H9 (cell line): ENCODE measurements around the gene MAGEA4. TPM values are rescaled to one million over a fixed set of nuclear protein-coding genes. Genes with fewer than 3 reads are reported as not detected.

ENCODE experiments used
- DNase-seq: peaks from one replicate; pipeline ENCODE4 v3.0.0-alpha.2; 2017
- H2AFZ ChIP-seq: one replicate; pipeline ENCODE4 v1.6.1; 2013; ENCODE audit warnings: mild to moderate bottlenecking, low read length, control low read depth, moderate library complexity
- H2AK5ac ChIP-seq: 2 replicates; pipeline ENCODE4 v1.6.1; 2013; ENCODE audit warnings: low read length, control low read depth, mixed read lengths; ENCODE audit not compliant: insufficient read length
- H2BK120ac ChIP-seq: one replicate; pipeline ENCODE4 v1.6.1; 2013; ENCODE audit warnings: low read depth, mild to moderate bottlenecking, low read length, control low read depth, inconsistent platforms; ENCODE audit not compliant: poor library complexity, severe bottlenecking
- H2BK12ac ChIP-seq: 2 replicates; pipeline ENCODE4 v1.6.1; 2013; ENCODE audit warnings: low read length, control low read depth, mixed read lengths, low read depth; ENCODE audit not compliant: insufficient read length
- H2BK15ac ChIP-seq: 2 replicates; pipeline ENCODE4 v1.6.1; 2013; ENCODE audit warnings: low read depth, low read length, control low read depth
- H2BK20ac ChIP-seq: one replicate; pipeline ENCODE4 v1.6.1; 2013; ENCODE audit warnings: low read depth, mild to moderate bottlenecking, low read length, control low read depth, inconsistent platforms; ENCODE audit not compliant: poor library complexity, severe bottlenecking
- H2BK5ac ChIP-seq: 2 replicates; pipeline ENCODE4 v1.6.1; 2013; ENCODE audit warnings: low read length, control low read depth, mixed read lengths; ENCODE audit not compliant: insufficient read length
- H3K14ac ChIP-seq: 2 replicates; pipeline ENCODE4 v1.6.1; 2013; ENCODE audit warnings: low read length, control low read depth; ENCODE audit not compliant: insufficient read depth
- H3K18ac ChIP-seq: 2 replicates; pipeline ENCODE4 v1.6.1; 2013; ENCODE audit warnings: low read depth, mild to moderate bottlenecking, mixed read lengths, low read length, control low read depth; ENCODE audit not compliant: insufficient read length
- H3K23ac ChIP-seq: 2 replicates; pipeline ENCODE4 v1.6.1; 2013; ENCODE audit warnings: low read length, control low read depth, mixed read lengths, low read depth; ENCODE audit not compliant: insufficient read length
- H3K23me2 ChIP-seq: 2 replicates; pipeline ENCODE4 v1.6.1; 2013; ENCODE audit warnings: low read depth, mild to moderate bottlenecking, mixed read lengths, low read length, control low read depth; ENCODE audit not compliant: insufficient read length, poor library complexity, severe bottlenecking
- H3K27ac ChIP-seq: 2 replicates; pipeline ENCODE4 v1.5.1; 2013; ENCODE audit warnings: low read length, control low read depth, mixed read lengths, low read depth; ENCODE audit not compliant: insufficient read length
- H3K27me3 ChIP-seq: 2 replicates; pipeline ENCODE4 v1.6.1; 2013; ENCODE audit warnings: low read length, control low read depth, inconsistent platforms; ENCODE audit not compliant: insufficient read depth
- H3K4ac ChIP-seq: 2 replicates; pipeline ENCODE4 v1.6.1; 2013; ENCODE audit warnings: low read depth, mild to moderate bottlenecking, control low read depth, inconsistent platforms, low read length, moderate library complexity
- H3K4me1 ChIP-seq: 2 replicates; pipeline ENCODE4 v1.6.1; 2013; ENCODE audit warnings: low read length, control low read depth, inconsistent platforms; ENCODE audit not compliant: insufficient read depth
- H3K4me2 ChIP-seq: 2 replicates; pipeline ENCODE4 v1.6.1; 2013; ENCODE audit warnings: low read length, control low read depth, mixed read lengths; ENCODE audit not compliant: insufficient read length, insufficient read depth
- H3K56ac ChIP-seq: 2 replicates; pipeline ENCODE4 v1.6.1; 2013; ENCODE audit warnings: low read depth, mild to moderate bottlenecking, mixed read lengths, low read length, control low read depth; ENCODE audit not compliant: insufficient read length
- H3K79me1 ChIP-seq: 2 replicates; pipeline ENCODE4 v1.6.1; 2013; ENCODE audit warnings: low read depth, mild to moderate bottlenecking, moderate library complexity, low read length, control low read depth, inconsistent platforms; ENCODE audit not compliant: insufficient read depth, poor library complexity, severe bottlenecking
- H3K79me2 ChIP-seq: 2 replicates; pipeline ENCODE4 v1.6.1; 2013; ENCODE audit warnings: low read length, control low read depth, inconsistent platforms; ENCODE audit not compliant: insufficient read depth
- H3K9ac ChIP-seq: 2 replicates; pipeline ENCODE4 v1.6.1; 2013; ENCODE audit warnings: low read length, control low read depth, mixed read lengths; ENCODE audit not compliant: insufficient read length; ENCODE audit errors: extremely low read depth
- H3K9me3 ChIP-seq: one replicate; pipeline ENCODE4 v1.6.1; 2013; ENCODE audit warnings: low read depth, low read length, inconsistent platforms; ENCODE audit not compliant: control insufficient read depth
- H3T11ph ChIP-seq: one replicate; pipeline ENCODE4 v1.6.1; 2013; ENCODE audit warnings: mild to moderate bottlenecking, low read length, control low read depth, inconsistent platforms
- H4K20me1 ChIP-seq: one replicate; pipeline ENCODE4 v1.6.1; 2013; ENCODE audit not compliant: control insufficient read depth, insufficient read length, insufficient read depth
- H4K5ac ChIP-seq: 2 replicates; pipeline ENCODE4 v1.6.1; 2013; ENCODE audit warnings: low read depth, mild to moderate bottlenecking, mixed read lengths, low read length, control low read depth; ENCODE audit not compliant: insufficient read length
- H4K8ac ChIP-seq: replicated peaks from 2 replicates; pipeline ENCODE4 v1.6.1; 2013; ENCODE audit warnings: low read length, control low read depth, mixed read lengths, low read depth; ENCODE audit not compliant: insufficient read length
- H4K91ac ChIP-seq: 2 replicates; pipeline ENCODE4 v1.6.1; 2013; ENCODE audit warnings: low read depth, mild to moderate bottlenecking, moderate library complexity, mixed read lengths, low read length, control low read depth; ENCODE audit not compliant: insufficient read length
- H3K27ac Mint-ChIP-seq, 3 experiments: 2 replicates in 2 of 3; 3 replicates in 1 of 3; pipeline ENCODE4 v1.8.0; 2020 to 2021; ENCODE audit warnings: mixed read lengths in 3 of 3, mild to moderate bottlenecking in 1 of 3, moderate library complexity in 1 of 3
- H3K27me3 Mint-ChIP-seq: 2 replicates; pipeline ENCODE4 v1.8.0; 2021; ENCODE audit warnings: low read depth, mild to moderate bottlenecking, moderate library complexity, mixed read lengths
- H3K36me3 Mint-ChIP-seq, 3 experiments: 2 replicates in 2 of 3; 3 replicates in 1 of 3; pipeline ENCODE4 v1.8.0; 2020 to 2021; ENCODE audit warnings: low read depth in 3 of 3, mixed read lengths in 3 of 3; ENCODE audit not compliant: insufficient read depth in 1 of 3
- H3K4me1 Mint-ChIP-seq, 2 experiments: 2 replicates each; pipeline ENCODE4 v1.8.0; 2020; ENCODE audit warnings: mixed read lengths in 2 of 2
- H3K4me3 Mint-ChIP-seq, 2 experiments: 2 replicates in 1 of 2; 3 replicates in 1 of 2; pipeline ENCODE4 v1.8.0; 2020 to 2021; ENCODE audit warnings: mild to moderate bottlenecking in 2 of 2, mixed read lengths in 2 of 2, moderate library complexity in 1 of 2
- H3K9me3 Mint-ChIP-seq, 2 experiments: 2 replicates in 1 of 2; 3 replicates in 1 of 2; pipeline ENCODE4 v1.8.0; 2020; ENCODE audit warnings: mild to moderate bottlenecking in 2 of 2, mixed read lengths in 2 of 2, moderate library complexity in 1 of 2
- CTCF ChIP-seq: fragments of 200-600 bp; sonication (generic); conservative IDR thresholded peaks from 3 replicates; pipeline ENCODE4 v1.8.0; 2021; ENCODE audit warnings: antibody characterized with exemption, mild to moderate bottlenecking
- WGBS: extraction: QIAGEN DNeasy Blood & Tissue Kit; methylation state at CpG from one replicate; pipeline ENCODE4 v1.1.7; 2013; ENCODE audit warnings: missing lambda C conversion rate, low lambda C conversion rate, mixed read lengths; ENCODE audit not compliant: insufficient read length; ENCODE audit errors: extremely low coverage; 5-methylcytosine and 5-hydroxymethylcytosine counted together
- total RNA-seq: library from RNA; stranded (reverse); gene quantifications from 2 replicates; pipeline ENCODE4 v1.2.1, GENCODE V29; 2021

The MAGEA4 gene
- total RNA-seq, 1 experiment from 2014 or later, result 0.68 TPM

- Histone ChIP-seq H4K91ac (no peak overlapping the region), H3K56ac (no peak overlapping the region), H2AK5ac (no peak overlapping the region), H3K4me2 (no peak overlapping the region), H2BK20ac (no peak overlapping the region), H3K14ac (no peak overlapping the region), H2BK120ac (no peak overlapping the region), H3K79me1 (no peaks in the 10 kb centered on the region), H4K20me1 (no peaks in the 10 kb centered on the region), H2BK12ac (no peak overlapping the region), H3K4me1 (no peaks in the 10 kb centered on the region), H3K27me3 (no peaks in the 10 kb centered on the region), H2BK15ac (no peak overlapping the region), H3K79me2 (no peaks in the 10 kb centered on the region), H3T11ph (no peak overlapping the region), H4K5ac (no peak overlapping the region), H3K9me3 (peaks cover 48% of the 10 kb centered on the region), H3K23ac (no peak overlapping the region), H3K9ac (no peak overlapping the region), H4K8ac (no peak overlapping the region), H3K18ac (no peak overlapping the region), H3K27ac (no peak overlapping the region), H2AFZ (no peak overlapping the region), H2BK5ac (no peak overlapping the region), H3K4ac (no peak overlapping the region), H3K23me2 (no peaks in the 10 kb centered on the region)
- DNase-seq, result no peak
- no CpG with 5 or more reads among the region's 2 CpGs for WGBS
- no peak overlapping the region for H3K4me3 Mint-ChIP-seq
- no peak for TF ChIP-seq CTCF
- peaks cover 0 to 5% (median 0%) of the 10 kb centered on the region in 3 experiments; a peak in 3 of 7 replicates for H3K36me3 Mint-ChIP-seq
- peaks cover 2% of the 10 kb centered on the region for H3K27me3 Mint-ChIP-seq
- no peaks in the 10 kb centered on the region for H3K4me1 Mint-ChIP-seq
- H3K27ac Mint-ChIP-seq, result no peak overlapping the region
- peaks cover 49% of the 10 kb centered on the region in 2 experiments for H3K9me3 Mint-ChIP-seq
Measured at GRCh38 chrX:151899622-151900021, 13.1 kb upstream of the MAGEA4 start.
